Rectal smooth muscle tissue (tissue), 1 donor: Measurements from ENCODE around the gene KRTAP1-3.
"Not testable (repeated sequence)": the region's sequence is repeated elsewhere in the genome, so short reads cannot be mapped to it uniquely, and the experiment has no call there.

Source experiments
- H3K27ac ChIP-seq: one replicate; pipeline ENCODE4 v1.7.0; 2013; ENCODE audit warnings: low read depth, low read length, inconsistent platforms
- H3K27me3 ChIP-seq: one replicate; pipeline ENCODE4 v1.7.0; 2013; ENCODE audit warnings: low read length; ENCODE audit not compliant: control insufficient read depth, insufficient read depth
- H3K36me3 ChIP-seq: one replicate; pipeline ENCODE4 v1.7.0; 2013; ENCODE audit warnings: low read length; ENCODE audit not compliant: control insufficient read depth, insufficient read depth
- H3K4me1 ChIP-seq: one replicate; pipeline ENCODE4 v1.7.0; 2013; ENCODE audit warnings: low read length; ENCODE audit not compliant: control insufficient read depth, insufficient read depth
- H3K4me3 ChIP-seq: one replicate; pipeline ENCODE4 v1.7.0; 2013; ENCODE audit warnings: low read length
- H3K9ac ChIP-seq: one replicate; pipeline ENCODE4 v1.7.0; 2013; ENCODE audit warnings: low read length

Gene KRTAP1-3

DNA sequence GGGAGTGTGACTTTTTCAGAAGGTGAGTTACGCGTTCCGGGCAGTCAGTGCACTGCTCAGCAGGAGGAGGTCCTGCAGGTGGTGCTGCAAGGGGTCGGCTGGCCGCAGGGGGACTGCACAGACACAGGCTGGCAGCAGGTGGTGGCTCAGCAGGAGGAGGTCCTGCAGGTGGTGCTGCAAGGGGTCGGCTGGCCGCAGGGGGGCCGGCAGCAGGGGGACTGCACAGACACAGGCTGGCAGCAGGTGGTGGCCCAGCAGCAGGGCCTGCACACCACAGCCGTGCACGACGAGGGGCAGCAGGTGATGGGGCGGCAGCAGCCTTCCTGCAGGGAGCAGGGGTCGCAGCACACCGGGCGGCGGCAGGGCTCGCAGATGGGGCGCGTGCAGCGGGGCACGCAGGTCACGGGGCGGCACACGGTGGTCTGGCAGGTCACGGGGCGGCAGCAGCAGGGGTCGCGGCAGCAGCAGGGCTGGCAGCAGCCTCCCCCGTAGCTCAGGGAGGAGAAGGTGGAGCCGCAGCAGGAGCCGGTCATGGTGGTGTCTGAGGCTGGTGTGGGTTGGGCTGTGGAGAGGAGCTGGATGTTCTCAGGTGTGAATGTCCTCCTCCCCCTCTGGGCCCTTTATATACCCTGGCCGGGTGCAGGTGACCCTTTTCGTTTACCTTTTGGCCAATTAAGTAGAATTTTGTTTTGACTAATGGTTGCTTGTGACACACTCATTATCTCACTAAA, 12.2 kb upstream of the KRTAP1-3 start, which contains the start of gene KRTAP2-1:
Gene KRTAP2-1, minus strand, starts transcription at position 582 of the 731 bp plus-strand sequence. Its CDS starts 49 bp downstream, at position 533.
- not testable (repeated sequence) for H3K27me3 ChIP-seq, H3K4me1 ChIP-seq, H3K4me3 ChIP-seq, H3K27ac ChIP-seq, H3K9ac ChIP-seq, H3K36me3 ChIP-seq

DNA sequence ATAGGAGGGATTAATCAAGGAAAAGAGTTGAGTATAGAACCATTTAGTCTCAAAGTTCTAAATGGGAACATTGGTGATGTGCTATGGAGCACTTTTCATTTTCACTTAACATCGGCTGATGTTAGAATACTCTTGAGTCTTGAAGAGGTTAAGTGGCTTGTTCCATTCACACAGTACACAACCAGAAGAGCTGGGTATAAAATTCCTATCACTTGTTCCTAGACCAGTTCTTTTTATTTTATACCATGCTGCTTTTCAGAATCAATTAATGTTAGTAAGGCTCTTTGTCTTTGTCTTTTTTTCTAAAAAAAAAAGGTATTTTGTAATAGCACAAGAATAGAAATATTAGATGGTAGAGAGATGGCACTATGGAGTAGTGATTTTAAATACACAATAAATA, 8.3 kb upstream of the KRTAP1-3 start:
- Histone ChIP-seq H3K27ac (no peak overlapping the region), H3K9ac (no peak overlapping the region), H3K36me3 (no peaks in the 10 kb centered on the region)

GRCh38 chr17:41040783-41041571, 6.3 kb upstream of the KRTAP1-3 start, which contains the start of gene KRTAP1-1:
TSS of gene KRTAP1-1 (minus strand) at chr17:41041450. CDS start at chr17:41041397, 53 bp downstream.
- H3K27me3 ChIP-seq, H3K27ac ChIP-seq: not testable (repeated sequence)

More for the DNA sequence above, 8.3 kb upstream of the KRTAP1-3 start:
- Histone ChIP-seq H3K27me3 (no peaks in the 10 kb centered on the region), H3K4me1 (no peaks in the 10 kb centered on the region), H3K4me3 (no peak overlapping the region)

DNA sequence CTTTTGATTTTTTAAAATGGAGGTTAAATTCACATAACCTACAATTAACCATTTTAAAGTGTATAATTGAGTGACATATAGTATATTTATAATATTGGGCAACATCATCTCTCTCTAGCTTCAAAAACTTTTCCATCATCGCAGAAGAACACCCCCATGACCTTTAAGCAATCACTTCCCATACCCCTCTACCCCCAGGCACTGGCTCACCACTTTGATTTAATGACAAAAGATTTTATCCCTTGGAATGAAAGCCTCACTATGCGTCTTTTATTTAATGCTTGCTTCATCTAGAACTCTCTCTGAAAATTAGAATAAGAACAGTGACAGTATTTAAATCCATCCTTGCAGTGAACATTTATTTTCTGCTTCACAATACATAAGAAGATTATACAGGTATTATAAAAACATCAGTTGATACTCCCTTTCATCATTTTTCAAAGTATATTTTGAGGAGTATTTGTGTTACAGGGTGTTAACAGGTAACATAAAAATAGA, 3.2 kb upstream of the KRTAP1-3 start:
- no peaks in the 10 kb centered on the region for H3K36me3 ChIP-seq

More at GRCh38 chr17:41040783-41041571, 6.3 kb upstream of the KRTAP1-3 start, which contains the start of gene KRTAP1-1:
- not testable (repeated sequence) for H3K4me3 ChIP-seq, H3K36me3 ChIP-seq, H3K4me1 ChIP-seq, H3K9ac ChIP-seq

DNA sequence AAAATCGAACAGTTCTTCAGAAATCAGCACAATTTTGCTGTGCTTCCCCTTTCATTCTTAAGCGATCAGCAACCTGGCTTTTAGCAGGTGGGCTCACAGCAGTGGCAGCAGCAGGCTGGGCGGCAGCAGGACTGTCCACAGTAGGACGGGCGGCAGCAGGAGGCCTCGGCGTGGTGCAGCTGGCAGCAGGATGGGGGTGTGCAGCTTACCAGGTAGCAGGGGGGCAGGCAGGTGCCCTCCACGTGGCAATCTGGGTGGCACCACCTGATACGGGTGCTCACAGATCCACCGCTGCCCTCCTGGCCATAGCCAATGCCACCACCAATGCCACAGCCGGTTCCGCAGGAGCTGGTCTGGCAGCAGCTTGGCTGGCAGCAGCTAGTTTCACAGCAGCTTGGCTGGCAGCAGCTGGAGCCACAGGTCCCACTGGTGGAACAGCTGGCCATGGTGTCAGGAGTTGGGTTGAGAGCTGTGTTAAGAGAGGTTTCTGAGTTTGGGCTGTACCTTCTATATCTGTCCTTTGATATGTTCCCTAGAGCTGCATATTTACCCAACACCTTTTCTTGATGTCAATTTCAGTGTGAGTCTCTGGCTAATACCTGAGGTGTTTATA, 4.9 kb downstream of the KRTAP1-3 start, which contains the start of gene KRTAP1-4:
Gene KRTAP1-4, minus strand, starts transcription at position 563 of the 613 bp plus-strand sequence. Its CDS starts 117 bp downstream, at position 446.
- H3K9ac ChIP-seq: no peak within 1 kb of the TSS
- H3K27me3 ChIP-seq: no peaks in the 10 kb centered on the region
- H3K4me3 ChIP-seq: no peak within 1 kb of the TSS
- H3K36me3 ChIP-seq: no peaks in the 10 kb centered on the region
- no peak within 1 kb of the TSS for H3K27ac ChIP-seq
- H3K4me1 ChIP-seq: no peaks in the 10 kb centered on the region

More for the DNA sequence above, 3.2 kb upstream of the KRTAP1-3 start:
- Histone ChIP-seq H3K27ac (no peak overlapping the region), H3K27me3 (no peaks in the 10 kb centered on the region), H3K9ac (no peak overlapping the region), H3K4me1 (no peaks in the 10 kb centered on the region), H3K4me3 (no peak overlapping the region)

DNA sequence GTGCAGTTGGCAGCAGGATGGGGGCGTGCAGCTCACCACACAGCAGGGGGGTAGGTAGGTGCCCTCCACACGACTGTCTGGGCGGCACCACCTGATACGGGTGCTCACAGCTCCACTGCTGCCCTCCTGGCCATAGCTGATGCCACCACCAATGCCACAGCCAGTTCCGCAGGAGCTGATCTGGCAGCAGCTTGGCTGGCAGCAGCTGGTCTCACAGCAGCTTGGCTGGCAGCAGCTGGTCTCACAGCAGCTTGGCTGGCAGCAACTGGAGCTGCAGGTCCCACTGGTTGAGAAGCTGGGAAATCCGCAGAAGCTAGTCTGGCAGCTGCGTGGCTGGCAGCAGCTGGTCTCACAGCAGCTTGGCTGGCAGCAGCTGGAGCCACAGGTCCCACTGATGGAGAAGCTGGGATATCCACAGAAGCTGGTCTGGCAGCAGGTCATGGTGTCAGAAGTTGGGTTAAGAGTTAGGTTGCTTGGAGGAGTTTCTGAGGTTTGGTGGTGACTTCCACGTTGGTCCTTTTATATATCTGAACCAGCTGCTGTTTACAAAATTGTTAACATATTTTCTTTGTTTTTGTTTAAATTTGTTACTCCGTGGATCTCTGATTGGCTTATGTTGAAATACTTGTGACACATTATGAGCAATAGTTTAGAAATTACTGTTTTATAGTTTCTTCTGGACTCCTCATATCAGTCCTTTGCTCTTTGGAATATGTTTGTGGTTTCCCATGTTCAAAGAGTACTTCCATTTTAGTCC, 7.8 kb downstream of the KRTAP1-3 start, which contains the start of gene KRTAP1-5:
Gene KRTAP1-5, minus strand, starts transcription at position 494 of the 757 bp plus-strand sequence. Its CDS starts 53 bp downstream, at position 441.
- Histone ChIP-seq H3K36me3 (no peaks in the 10 kb centered on the region), H3K27ac (no peak within 1 kb of the TSS), H3K9ac (no peak within 1 kb of the TSS), H3K4me1 (no peaks in the 10 kb centered on the region), H3K4me3 (no peak within 1 kb of the TSS), H3K27me3 (no peaks in the 10 kb centered on the region)

- H3K4me1 ChIP-seq: no peaks in the 10 kb centered on the region
- no peaks in the 10 kb centered on the region for H3K27me3 ChIP-seq
- no peak overlapping the region for H3K4me3 ChIP-seq
- no peaks in the 10 kb centered on the region for H3K36me3 ChIP-seq
- H3K9ac ChIP-seq: no peak overlapping the region
- no peak overlapping the region for H3K27ac ChIP-seq
Observed at GRCh38 chr17:41024697-41025096, 10.0 kb downstream of the KRTAP1-3 start.

DNA sequence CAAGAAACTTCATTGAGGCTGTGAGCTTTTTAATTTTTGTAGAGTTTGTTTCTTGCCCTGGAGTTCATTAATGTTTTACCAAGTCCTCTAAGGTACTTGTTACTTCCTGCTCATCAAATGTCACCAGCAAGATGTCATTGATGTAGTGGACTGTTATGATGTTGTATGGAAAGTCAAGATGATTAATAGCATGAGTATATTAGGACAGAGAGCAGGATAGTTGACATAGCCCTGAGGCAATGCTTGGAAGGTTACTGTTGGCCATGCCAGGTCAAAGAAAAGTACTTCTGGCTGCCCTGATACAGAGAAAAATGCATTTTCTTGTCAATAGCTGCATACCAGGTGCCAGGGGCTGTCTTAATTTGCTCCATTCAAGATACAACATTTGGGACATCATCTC, 14.3 kb downstream of the KRTAP1-3 start:
- Histone ChIP-seq H3K4me3 (no peak overlapping the region), H3K27me3 (no peaks in the 10 kb centered on the region), H3K4me1 (no peaks in the 10 kb centered on the region), H3K9ac (no peak overlapping the region), H3K27ac (no peak overlapping the region), H3K36me3 (no peaks in the 10 kb centered on the region)

- H3K4me3 ChIP-seq: no peak overlapping the region
- no peaks in the 10 kb centered on the region for H3K27me3 ChIP-seq
- no peaks in the 10 kb centered on the region for H3K4me1 ChIP-seq
- H3K9ac ChIP-seq: no peak overlapping the region
- H3K27ac ChIP-seq: no peak overlapping the region
- H3K36me3 ChIP-seq: no peaks in the 10 kb centered on the region
Observed at GRCh38 chr17:41019415-41019814, 15.3 kb downstream of the KRTAP1-3 start.

GRCh38 chr17:41018541-41018940, 16.1 kb downstream of the KRTAP1-3 start:
- Histone ChIP-seq H3K9ac (no peak overlapping the region), H3K4me1 (no peaks in the 10 kb centered on the region), H3K27me3 (no peaks in the 10 kb centered on the region), H3K4me3 (no peak overlapping the region), H3K27ac (no peak overlapping the region), H3K36me3 (no peaks in the 10 kb centered on the region)

DNA sequence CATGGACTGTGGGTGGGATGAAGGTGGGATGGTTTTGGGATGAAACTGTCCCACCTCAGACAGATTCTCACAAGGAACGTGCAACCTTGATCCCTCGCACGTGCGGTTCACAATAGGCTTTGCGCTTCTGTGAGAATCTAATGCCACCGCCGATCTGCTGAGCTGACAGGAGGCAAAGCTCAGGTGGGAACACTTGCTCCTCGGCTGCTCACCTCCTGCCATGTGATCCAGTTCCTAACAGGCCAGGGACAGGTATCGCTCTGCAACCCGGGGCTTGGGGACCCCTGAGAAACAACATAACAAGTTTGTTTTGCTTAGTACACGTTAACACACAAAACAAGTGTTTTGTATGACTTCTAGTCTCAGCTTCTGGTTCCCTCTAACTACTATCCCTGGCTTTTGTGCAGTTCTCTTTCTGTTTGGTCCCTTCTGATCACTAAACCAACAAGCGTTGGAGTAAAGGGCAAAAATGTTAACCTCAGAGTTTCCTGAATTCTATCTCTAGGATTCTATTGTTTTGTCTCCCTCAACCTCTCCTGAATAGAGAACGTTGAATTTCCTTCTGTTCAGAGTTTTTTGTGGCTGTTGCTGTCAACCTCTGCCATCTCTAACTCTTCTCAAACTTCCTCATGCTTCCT, 18.0 kb downstream of the KRTAP1-3 start:
- H3K27ac ChIP-seq: no peak overlapping the region
- H3K9ac ChIP-seq: no peak overlapping the region
- no peak overlapping the region for H3K4me3 ChIP-seq
- no peaks in the 10 kb centered on the region for H3K36me3 ChIP-seq
- no peaks in the 10 kb centered on the region for H3K27me3 ChIP-seq
- no peaks in the 10 kb centered on the region for H3K4me1 ChIP-seq
